ENCODE results near the gene PRDM5.

- TF ChIP-seq EZH2 (IDR thresholded peaks at IDR 0.05; ENCODE audit: insufficient read depth, poor library complexity, severe bottlenecking) (no peak), EZH2phosphoT487 (IDR thresholded peaks at IDR 0.05; ENCODE audit: insufficient read depth, low read depth) (no peak)
These were observed 208.0 kb downstream of the PRDM5 start for GRCh38 chr4:120714417-120715010.

Measured in GM23248 (cell line).